GM23248 (cell line): ENCODE measurements around the gene ASF1B. TPM values are rescaled to one million over a fixed set of nuclear protein-coding genes. Genes with fewer than 3 reads are reported as not detected.
A peak's percentile ranks its signal among the peaks of the same experiment; 100 is the strongest.

Experiments used
- DNase-seq: peaks from one replicate; pipeline ENCODE4 v3.0.0-alpha.2; 2015
- H2AFZ ChIP-seq: fragments of 200-600 bp; sonication (generic); 2 replicates; pipeline ENCODE4 v1.6.1; 2016; ENCODE audit warnings: antibody characterized with exemption
- H3F3A ChIP-seq: fragments of 200-600 bp; sonication (generic); 2 replicates; pipeline ENCODE4 v1.6.1; 2016; ENCODE audit warnings: mild to moderate bottlenecking, antibody characterized with exemption, mixed run types; ENCODE audit not compliant: insufficient read depth
- H3K27ac ChIP-seq: fragments of 200-600 bp; sonication (generic); 2 replicates; pipeline ENCODE4 v1.5.1; 2016; ENCODE audit warnings: mild to moderate bottlenecking
- H3K27me3 ChIP-seq: fragments of 200-600 bp; sonication (generic); replicated peaks from 2 replicates; pipeline ENCODE4 v1.6.1; 2016; ENCODE audit warnings: mild to moderate bottlenecking; ENCODE audit not compliant: insufficient read depth
- H3K36me3 ChIP-seq: fragments of 200-600 bp; sonication (generic); 2 replicates; pipeline ENCODE4 v1.6.1; 2016; ENCODE audit warnings: low read depth, mild to moderate bottlenecking
- H3K4me1 ChIP-seq: fragments of 200-600 bp; sonication (generic); 2 replicates; pipeline ENCODE4 v1.6.1; 2016; ENCODE audit warnings: mild to moderate bottlenecking; ENCODE audit not compliant: insufficient read depth
- H3K4me2 ChIP-seq: fragments of 200-600 bp; sonication (generic); one replicate; pipeline ENCODE4 v1.6.1; 2016; ENCODE audit warnings: mild to moderate bottlenecking; ENCODE audit not compliant: unreplicated experiment
- H3K4me3 ChIP-seq: fragments of 200-600 bp; sonication (generic); 2 replicates; pipeline ENCODE4 v1.5.1; 2016; ENCODE audit warnings: mild to moderate bottlenecking
- H3K79me2 ChIP-seq: fragments of 200-600 bp; sonication (generic); 2 replicates; pipeline ENCODE4 v1.6.1; 2016; ENCODE audit warnings: mild to moderate bottlenecking; ENCODE audit not compliant: insufficient read depth
- H3K9ac ChIP-seq: fragments of 200-600 bp; sonication (generic); 2 replicates; pipeline ENCODE4 v1.6.1; 2016; ENCODE audit warnings: mild to moderate bottlenecking
- H3K9me2 ChIP-seq: fragments of 200-600 bp; sonication (generic); 2 replicates; pipeline ENCODE4 v1.6.1; 2016; ENCODE audit warnings: mixed run types, mild to moderate bottlenecking, moderate library complexity; ENCODE audit not compliant: insufficient read depth
- H3K9me3 ChIP-seq: fragments of 200-600 bp; sonication (generic); one replicate; pipeline ENCODE4 v1.6.1; 2017; ENCODE audit warnings: low read depth
- H4K20me1 ChIP-seq: fragments of 200-600 bp; sonication (generic); 2 replicates; pipeline ENCODE4 v1.6.0; 2016; ENCODE audit not compliant: insufficient read depth
- EZH2 ChIP-seq: fragments of 200-600 bp; sonication (generic); IDR thresholded peaks from 2 replicates; pipeline ENCODE4 v1.6.1; 2018; ENCODE audit warnings: antibody characterized with exemption, mild to moderate bottlenecking; ENCODE audit not compliant: insufficient read depth, poor library complexity, severe bottlenecking
- EZH2phosphoT487 ChIP-seq: fragments of 200-600 bp; sonication (generic); IDR thresholded peaks from 2 replicates; pipeline ENCODE4 v1.6.1; 2018; ENCODE audit warnings: antibody characterized with exemption, moderate library complexity, mild to moderate bottlenecking, low read depth; ENCODE audit not compliant: insufficient read depth
- WGBS, 2 experiments: methylation state at CpG; one replicate each; pipeline ENCODE4 v1.1.6; 2015 to 2017; ENCODE audit warnings: low lambda C conversion rate in 2 of 2, low coverage in 1 of 2; ENCODE audit errors: missing lambda C conversion rate in 2 of 2; 5-methylcytosine and 5-hydroxymethylcytosine counted together
- in situ Hi-C: fragments of 300-500 bp; cut with MboI; formaldehyde crosslinking; loops from 2 replicates; pipeline ENCODE4 v1.15.0; 2020
- polyA plus RNA-seq: library from polyadenylated mRNA; unstranded; fragments of >200 nt; fragmentation: Nextera tagmentation; extraction: Ambion mirVana; gene quantifications from 2 replicates; pipeline ENCODE4 v1.2.1, GENCODE V29; 2016
- total RNA-seq: library from RNA; depleted of rRNA; stranded (reverse); fragments of >200 nt; shearing (Covaris generic); gene quantifications from 2 replicates; pipeline ENCODE4 v1.2.3, GENCODE V29; 2014

ASF1B gene
- total and polyA plus RNA-seq, 2 experiments from 2014 or later, result 11.2 to 19.0 TPM

DNA sequence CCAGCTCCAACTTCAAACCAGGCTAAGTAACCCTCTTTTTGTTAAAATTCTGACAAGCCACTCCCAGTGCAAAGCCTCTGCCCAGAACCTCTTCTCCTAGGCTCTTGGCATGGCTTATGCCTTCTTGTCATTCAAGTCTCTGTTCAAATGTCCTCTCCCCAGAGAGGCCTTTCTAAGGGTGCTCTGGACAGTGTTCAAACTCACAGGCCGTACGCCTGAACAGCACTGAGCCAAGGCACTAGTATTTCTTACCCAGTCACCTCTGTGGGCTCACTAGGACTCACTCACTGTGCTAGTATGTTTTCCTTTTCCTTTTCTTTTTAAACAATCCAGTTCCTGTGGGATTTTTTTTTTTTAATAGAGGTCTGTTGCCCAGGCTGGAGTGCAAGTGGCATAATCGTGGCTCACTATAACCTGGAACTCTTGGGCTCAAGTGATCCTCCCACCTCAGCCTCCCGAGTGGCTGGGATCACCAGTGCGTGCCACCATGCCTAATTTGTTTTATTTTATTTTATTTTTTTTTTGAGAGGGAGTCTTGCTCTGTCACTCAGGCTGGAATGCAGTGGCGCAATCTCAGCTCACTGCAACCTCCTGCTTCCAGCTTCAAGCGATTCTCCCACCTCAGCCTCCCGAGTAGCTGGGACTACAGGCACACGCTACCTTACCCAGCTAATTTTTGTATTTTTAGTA lies 2.3 kb upstream of the ASF1B start:
- H3K9ac ChIP-seq, result no peak overlapping the region

DNA sequence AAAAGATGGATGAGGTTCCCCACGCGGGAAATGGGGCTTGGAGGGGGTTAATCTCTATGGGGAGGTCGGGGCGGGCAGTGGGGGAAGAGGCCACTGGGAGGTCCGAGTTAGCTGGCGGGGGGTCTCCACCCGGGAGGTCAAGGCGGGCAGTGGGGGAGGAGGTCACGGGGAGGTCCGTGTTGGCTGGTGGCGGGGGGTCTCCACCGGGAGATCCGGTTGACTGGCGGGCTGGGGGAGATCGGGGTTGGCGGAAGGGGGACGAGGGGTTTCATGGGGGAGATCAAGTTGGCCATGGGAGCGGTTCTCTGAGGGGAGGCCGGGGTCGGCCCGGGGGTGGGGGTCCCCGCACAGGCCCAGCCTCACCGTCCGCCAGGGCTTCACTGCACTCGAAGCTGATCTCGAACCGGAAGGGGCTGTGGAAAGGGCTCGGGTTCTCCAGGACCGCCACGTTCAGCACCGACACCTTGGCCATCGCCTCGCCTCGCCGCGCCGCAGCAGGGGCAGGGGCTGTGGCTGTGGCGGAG lies 342 bp downstream of the ASF1B start:
- H3K27ac ChIP-seq, result peak overlapping the region; percentile 22
- H3K36me3 ChIP-seq, result no peaks in the 10 kb centered on the region
- H4K20me1 ChIP-seq, result no peaks in the 10 kb centered on the region
- H3K79me2 ChIP-seq, result peaks cover 18% of the 10 kb centered on the region
- TF ChIP-seq EZH2, result no peak
- no peak for TF ChIP-seq EZH2phosphoT487
- H3K9me3 ChIP-seq, result no peaks in the 10 kb centered on the region
- no peaks in the 10 kb centered on the region for H3K27me3 ChIP-seq
- 0 to 2% methylated on average over 16 to 25 of the region's 38 CpGs for WGBS, 2 experiments
- peaks cover 9% of the 10 kb centered on the region for H3F3A ChIP-seq
- H3K4me2 ChIP-seq, result peak overlapping the region; percentile 69
- H3K9ac ChIP-seq, result peak overlapping the region; percentile 67
- in situ Hi-C loops, result no loop called here
- peak overlapping the region; percentile 78 for H2AFZ ChIP-seq
- peaks cover 16% of the 10 kb centered on the region for H3K4me1 ChIP-seq
- H3K9me2 ChIP-seq, result no peaks in the 10 kb centered on the region
- DNase-seq, result no peak
- peak overlapping the region; percentile 75 for H3K4me3 ChIP-seq

More for the DNA sequence above, 2.3 kb upstream of the ASF1B start:
- Histone ChIP-seq H3K4me3 (no peak overlapping the region), H3F3A (peaks cover 9% of the 10 kb centered on the region), H4K20me1 (no peaks in the 10 kb centered on the region), H3K4me2 (no peak overlapping the region), H3K27ac (peak overlapping the region; percentile 76), H3K27me3 (no peaks in the 10 kb centered on the region), H3K9me2 (no peaks in the 10 kb centered on the region), H3K4me1 (peaks cover 16% of the 10 kb centered on the region), H3K36me3 (no peaks in the 10 kb centered on the region), H3K9me3 (no peaks in the 10 kb centered on the region), H3K79me2 (peaks cover 24% of the 10 kb centered on the region), H2AFZ (0 out of 2 replicates have a peak overlapping the region, but pooled peaks have one; percentile 19)
- TF ChIP-seq EZH2phosphoT487 (no peak), EZH2 (no peak)
- in situ Hi-C loops, result no loop called here
- WGBS, 2 experiments, result 77% methylated on average over 9 of the region's 9 CpGs
- DNase-seq, result peak; percentile 39

DNA sequence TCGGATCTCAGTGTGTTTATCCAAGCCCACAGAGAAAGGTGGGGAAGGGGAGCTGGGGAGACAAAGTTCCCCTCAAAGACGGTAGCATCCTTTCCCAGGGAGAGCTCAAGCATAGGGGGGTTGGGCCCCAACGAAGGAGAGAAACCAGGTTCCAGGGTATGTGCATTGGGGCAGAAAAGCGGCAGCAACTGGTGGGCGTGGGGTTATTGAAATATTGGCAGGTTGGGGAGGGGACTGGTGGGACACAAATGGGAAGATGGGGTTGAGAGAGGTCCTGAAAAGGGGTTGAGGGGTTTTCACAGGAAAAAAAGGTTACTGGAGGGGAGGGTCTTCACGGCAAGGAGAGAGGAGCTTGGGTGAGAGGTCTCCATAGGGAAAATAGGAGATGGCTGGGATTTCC lies 1.0 kb downstream of the ASF1B start:
- Histone ChIP-seq H3K9me2 (no peaks in the 10 kb centered on the region), H3K79me2 (peaks cover 18% of the 10 kb centered on the region), H3K9me3 (no peaks in the 10 kb centered on the region), H3K9ac (peak overlapping the region; percentile 67), H3K4me3 (peak overlapping the region; percentile 75), H3K27me3 (no peaks in the 10 kb centered on the region), H3K36me3 (no peaks in the 10 kb centered on the region), H3K27ac (no peak overlapping the region), H4K20me1 (no peaks in the 10 kb centered on the region), H3F3A (peaks cover 9% of the 10 kb centered on the region), H3K4me2 (peak overlapping the region; percentile 69), H3K4me1 (peaks cover 16% of the 10 kb centered on the region), H2AFZ (no peak overlapping the region; the same call in 1 of the 2 replicates)
- no peak for DNase-seq
- in situ Hi-C loops, result no loop called here
- 21 to 23% methylated on average over 6 of the region's 6 CpGs for WGBS, 2 experiments
- TF ChIP-seq EZH2phosphoT487 (no peak), EZH2 (no peak)

DNA sequence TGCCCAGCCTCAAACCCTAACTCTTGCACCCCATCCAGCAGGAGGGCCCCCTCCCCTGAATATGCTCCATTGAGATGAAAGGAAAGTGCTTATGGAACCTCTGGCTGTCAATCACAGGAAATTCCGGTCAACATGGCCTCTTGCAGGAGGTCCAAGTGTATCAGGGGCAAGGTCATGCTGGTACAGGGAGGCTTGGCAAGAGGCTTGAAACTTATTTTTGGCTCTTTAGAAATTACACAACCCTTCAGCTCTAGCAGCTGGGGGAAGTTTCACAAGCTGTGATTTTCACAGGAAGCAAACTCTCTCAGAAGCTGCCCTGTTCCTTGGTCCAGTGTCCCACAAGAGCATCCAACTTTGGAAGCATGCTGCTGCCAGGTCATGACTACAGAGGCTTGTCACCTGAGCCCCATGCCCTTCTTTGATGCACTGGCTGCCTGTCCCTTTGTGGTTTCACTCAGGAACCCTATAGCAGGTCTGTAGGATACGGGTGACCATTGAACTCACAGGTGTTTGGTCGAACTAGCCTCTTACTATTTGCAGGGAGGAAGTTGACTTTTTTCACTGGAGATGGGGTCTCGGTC lies 8.4 kb downstream of the ASF1B start:
- WGBS, 2 experiments, result 62 to 65% methylated on average over 4 of the region's 4 CpGs
- in situ Hi-C loops, result no loop called here
- no peak for TF ChIP-seq EZH2phosphoT487

More for the DNA sequence above, 8.4 kb downstream of the ASF1B start:
- no peaks in the 10 kb centered on the region for H3F3A ChIP-seq
- H3K4me3 ChIP-seq, result no peak overlapping the region
- H3K79me2 ChIP-seq, result no peaks in the 10 kb centered on the region
- no peak overlapping the region for H2AFZ ChIP-seq
- no peaks in the 10 kb centered on the region for H3K9me2 ChIP-seq
- H3K27ac ChIP-seq, result no peak overlapping the region
- H3K9ac ChIP-seq, result no peak overlapping the region
- DNase-seq, result no peak
- no peak overlapping the region for H3K4me2 ChIP-seq
- H3K9me3 ChIP-seq, result no peaks in the 10 kb centered on the region
- no peaks in the 10 kb centered on the region for H3K4me1 ChIP-seq
- H3K36me3 ChIP-seq, result no peaks in the 10 kb centered on the region
- H3K27me3 ChIP-seq, result no peaks in the 10 kb centered on the region
- no peaks in the 10 kb centered on the region for H4K20me1 ChIP-seq
